Hepatocyte (in vitro differentiated cells): ENCODE data around the gene AAK1. TPM values are rescaled to one million over a fixed set of nuclear protein-coding genes. Genes with fewer than 3 reads are reported as not detected.
"Not testable (repeated sequence)": the region's sequence is repeated elsewhere in the genome, so short reads cannot be mapped to it uniquely, and the experiment has no call there.

ENCODE experiments used
- DNase-seq: peaks from one replicate; pipeline ENCODE4 v3.0.0-alpha.2; 2016; ENCODE audit warnings: low spot score
- H2AFZ ChIP-seq: fragments of 200-600 bp; sonication (generic); 2 replicates; pipeline ENCODE4 v1.6.0; 2016; ENCODE audit warnings: antibody characterized with exemption, mild to moderate bottlenecking
- H3K27ac ChIP-seq: fragments of 200-600 bp; sonication (generic); 2 replicates; pipeline ENCODE4 v1.5.1; 2016; ENCODE audit warnings: mild to moderate bottlenecking
- H3K27me3 ChIP-seq: fragments of 200-600 bp; sonication (generic); 2 replicates; pipeline ENCODE4 v1.6.1; 2016
- H3K36me3 ChIP-seq: fragments of 200-600 bp; sonication (generic); replicated peaks from 2 replicates; pipeline ENCODE4 v1.5.1; 2016; ENCODE audit warnings: low read depth; ENCODE audit not compliant: insufficient read depth
- H3K4me1 ChIP-seq: fragments of 200-600 bp; sonication (generic); 2 replicates; pipeline ENCODE4 v1.5.1; 2016; ENCODE audit warnings: mild to moderate bottlenecking, moderate library complexity; ENCODE audit not compliant: insufficient read depth
- H3K4me2 ChIP-seq: fragments of 200-600 bp; sonication (generic); 2 replicates; pipeline ENCODE4 v1.6.0; 2016
- H3K4me3 ChIP-seq: fragments of 200-600 bp; sonication (generic); 2 replicates; pipeline ENCODE4 v1.5.1; 2016; ENCODE audit warnings: mild to moderate bottlenecking
- H3K79me2 ChIP-seq: fragments of 200-600 bp; sonication (generic); 2 replicates; pipeline ENCODE4 v1.6.0; 2017; ENCODE audit warnings: mild to moderate bottlenecking
- H3K9me2 ChIP-seq: fragments of 200-600 bp; sonication (generic); replicated peaks from 2 replicates; pipeline ENCODE4 v1.6.0; 2017; ENCODE audit warnings: mild to moderate bottlenecking; ENCODE audit not compliant: insufficient read depth
- H3K9me3 ChIP-seq: fragments of 200-600 bp; sonication (generic); 2 replicates; pipeline ENCODE4 v1.5.1; 2016; ENCODE audit warnings: low read depth, mild to moderate bottlenecking
- H4K20me1 ChIP-seq: fragments of 200-600 bp; sonication (generic); 2 replicates; pipeline ENCODE4 v1.6.0; 2016; ENCODE audit warnings: mild to moderate bottlenecking; ENCODE audit not compliant: insufficient read depth, poor library complexity, severe bottlenecking
- EZH2 ChIP-seq: fragments of 200-600 bp; sonication (generic); IDR thresholded peaks from 2 replicates; pipeline ENCODE4 v1.6.1; 2016; ENCODE audit warnings: antibody characterized with exemption, mild to moderate bottlenecking, borderline replicate concordance
- EZH2phosphoT487 ChIP-seq: fragments of 200-600 bp; sonication (generic); IDR thresholded peaks from one replicate; pipeline ENCODE4 v1.6.1; 2018; ENCODE audit warnings: antibody characterized with exemption, mild to moderate bottlenecking, low read depth, moderate library complexity; ENCODE audit not compliant: unreplicated experiment, severe bottlenecking
- WGBS: methylation state at CpG from one replicate; pipeline ENCODE4 v1.1.6; 2016; ENCODE audit warnings: low lambda C conversion rate; ENCODE audit errors: missing lambda C conversion rate; 5-methylcytosine and 5-hydroxymethylcytosine counted together
- polyA plus RNA-seq: library from polyadenylated mRNA; unstranded; fragments of >200 nt; fragmentation: Nextera tagmentation; extraction: Ambion mirVana; gene quantifications from 2 replicates; pipeline ENCODE4 v1.2.1, GENCODE V29; 2016
- total RNA-seq: library from RNA; depleted of rRNA; stranded (reverse); fragments of >200 nt; gene quantifications from 2 replicates; pipeline ENCODE4 v1.2.3, GENCODE V29; 2014
- TF ChIP-seq, protein P1 (sequence below): fragments of 200-600 bp; sonication (generic); IDR thresholded peaks from 2 replicates; pipeline ENCODE4 v1.5.1; 2016; ENCODE audit warnings: antibody characterized with exemption, mild to moderate bottlenecking; ENCODE audit not compliant: poor library complexity

Gene AAK1
- total and polyA plus RNA-seq, 2 experiments from 2014 or later: 30.1 to 30.8 TPM

DNA sequence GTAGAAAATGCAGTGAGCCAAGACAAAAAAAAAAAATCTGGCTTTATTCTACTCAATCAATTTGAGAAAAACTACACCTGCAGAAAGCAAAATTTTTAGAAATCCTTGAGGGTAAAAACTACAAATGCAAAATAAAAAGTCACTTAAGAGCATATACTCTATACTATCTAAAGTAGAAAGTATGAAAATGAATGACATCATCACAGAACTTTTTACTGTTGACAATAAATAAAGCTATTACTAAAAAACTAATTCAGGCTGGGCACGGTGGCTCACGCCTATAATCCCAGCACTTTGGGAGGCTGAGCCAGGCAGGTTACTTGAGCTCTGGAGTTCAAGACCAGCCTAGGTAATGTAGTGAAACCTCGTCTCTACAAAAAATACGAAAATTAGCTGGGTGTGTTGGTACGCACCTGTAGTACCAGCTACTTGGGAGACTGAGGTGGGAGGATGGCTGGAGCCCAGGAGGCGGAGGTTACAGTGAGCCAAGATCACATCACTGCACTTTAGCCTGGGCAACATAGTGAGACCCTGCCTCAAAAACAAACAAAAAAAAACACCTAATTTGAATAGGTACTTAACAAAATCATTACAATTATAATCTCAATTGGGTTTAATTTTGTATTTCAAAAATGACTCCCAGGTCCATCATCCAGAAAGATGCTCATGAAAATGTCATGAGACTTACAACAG, 213.9 kb downstream of the AAK1 start:
- H3K4me3 ChIP-seq: no peak overlapping the region
- no peaks in the 10 kb centered on the region for H3K9me3 ChIP-seq
- no peaks in the 10 kb centered on the region for H3K4me1 ChIP-seq
- H3K79me2 ChIP-seq: peaks cover 27% of the 10 kb centered on the region
- no peaks in the 10 kb centered on the region for H4K20me1 ChIP-seq
- H3K27ac ChIP-seq: no peak overlapping the region
- H3K9me2 ChIP-seq: no peaks in the 10 kb centered on the region
- no peak overlapping the region for H2AFZ ChIP-seq
- H3K4me2 ChIP-seq: no peak overlapping the region
- 97% methylated on average over 6 of the region's 6 CpGs for WGBS
- DNase-seq: no peak
- TF ChIP-seq, protein P1, sequence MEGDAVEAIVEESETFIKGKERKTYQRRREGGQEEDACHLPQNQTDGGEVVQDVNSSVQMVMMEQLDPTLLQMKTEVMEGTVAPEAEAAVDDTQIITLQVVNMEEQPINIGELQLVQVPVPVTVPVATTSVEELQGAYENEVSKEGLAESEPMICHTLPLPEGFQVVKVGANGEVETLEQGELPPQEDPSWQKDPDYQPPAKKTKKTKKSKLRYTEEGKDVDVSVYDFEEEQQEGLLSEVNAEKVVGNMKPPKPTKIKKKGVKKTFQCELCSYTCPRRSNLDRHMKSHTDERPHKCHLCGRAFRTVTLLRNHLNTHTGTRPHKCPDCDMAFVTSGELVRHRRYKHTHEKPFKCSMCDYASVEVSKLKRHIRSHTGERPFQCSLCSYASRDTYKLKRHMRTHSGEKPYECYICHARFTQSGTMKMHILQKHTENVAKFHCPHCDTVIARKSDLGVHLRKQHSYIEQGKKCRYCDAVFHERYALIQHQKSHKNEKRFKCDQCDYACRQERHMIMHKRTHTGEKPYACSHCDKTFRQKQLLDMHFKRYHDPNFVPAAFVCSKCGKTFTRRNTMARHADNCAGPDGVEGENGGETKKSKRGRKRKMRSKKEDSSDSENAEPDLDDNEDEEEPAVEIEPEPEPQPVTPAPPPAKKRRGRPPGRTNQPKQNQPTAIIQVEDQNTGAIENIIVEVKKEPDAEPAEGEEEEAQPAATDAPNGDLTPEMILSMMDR: no peak
- no peak for TF ChIP-seq EZH2
- no peak for TF ChIP-seq EZH2phosphoT487
- no peaks in the 10 kb centered on the region for H3K27me3 ChIP-seq
- no peaks in the 10 kb centered on the region for H3K36me3 ChIP-seq

DNA sequence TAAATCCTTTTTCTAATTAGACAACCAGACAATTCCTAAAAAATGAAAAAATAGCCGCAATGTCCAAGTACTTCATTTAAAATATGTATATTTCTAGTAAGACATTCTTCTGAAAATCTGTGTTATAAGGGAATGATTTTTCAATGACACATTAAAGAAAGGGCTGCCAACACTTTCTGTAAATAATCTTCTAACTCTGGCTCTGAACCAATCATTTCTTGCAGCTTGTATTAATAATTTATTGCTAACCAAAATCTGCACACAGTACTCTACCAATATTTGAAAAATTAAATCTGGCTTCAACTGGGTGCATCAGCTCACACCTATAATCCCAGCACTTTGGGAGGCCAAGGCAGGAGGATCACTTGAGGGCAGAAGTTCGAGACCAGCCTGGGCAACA, 214.6 kb downstream of the AAK1 start:
- H3K27me3 ChIP-seq: no peaks in the 10 kb centered on the region
- DNase-seq: no peak
- no peak overlapping the region for H3K27ac ChIP-seq
- H3K9me3 ChIP-seq: no peaks in the 10 kb centered on the region
- TF ChIP-seq EZH2: no peak
- TF ChIP-seq EZH2phosphoT487: no peak
- TF ChIP-seq, protein P1: no peak
- H3K79me2 ChIP-seq: peaks cover 21% of the 10 kb centered on the region
- no peaks in the 10 kb centered on the region for H3K36me3 ChIP-seq
- WGBS: 97% methylated on average over 2 of the region's 2 CpGs
- H4K20me1 ChIP-seq: no peaks in the 10 kb centered on the region
- no peaks in the 10 kb centered on the region for H3K9me2 ChIP-seq
- no peak overlapping the region for H3K4me3 ChIP-seq
- H2AFZ ChIP-seq: no peak overlapping the region
- no peak overlapping the region for H3K4me2 ChIP-seq
- no peaks in the 10 kb centered on the region for H3K4me1 ChIP-seq

DNA sequence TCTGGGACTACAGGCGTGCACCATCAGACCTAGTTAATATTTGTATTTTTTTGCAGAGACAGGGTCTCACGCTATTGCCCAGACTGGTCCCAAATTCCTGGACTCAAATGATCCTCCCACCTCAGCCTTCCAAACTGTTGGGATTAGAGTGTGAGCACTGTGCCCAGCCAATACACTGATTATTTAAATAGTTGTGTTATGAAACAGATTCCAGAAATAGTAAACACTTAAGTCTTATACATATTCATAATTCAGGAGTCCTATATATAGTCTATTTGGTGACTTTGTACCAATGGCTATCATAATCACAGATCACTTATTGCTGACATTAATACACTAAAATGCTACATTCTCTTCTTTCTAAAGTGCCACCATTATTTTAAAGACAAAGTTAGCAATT, 219.1 kb downstream of the AAK1 start:
- H4K20me1 ChIP-seq: no peaks in the 10 kb centered on the region
- DNase-seq: no peak
- no peak overlapping the region for H3K4me2 ChIP-seq
- WGBS: 97% methylated on average over 2 of the region's 2 CpGs
- no peak overlapping the region for H3K27ac ChIP-seq
- peaks cover 11% of the 10 kb centered on the region for H3K79me2 ChIP-seq
- no peaks in the 10 kb centered on the region for H3K4me1 ChIP-seq
- TF ChIP-seq, protein P1: no peak
- no peak for TF ChIP-seq EZH2phosphoT487
- TF ChIP-seq EZH2: no peak
- H3K36me3 ChIP-seq: no peaks in the 10 kb centered on the region
- no peaks in the 10 kb centered on the region for H3K27me3 ChIP-seq
- H2AFZ ChIP-seq: no peak overlapping the region
- no peak overlapping the region for H3K4me3 ChIP-seq
- no peaks in the 10 kb centered on the region for H3K9me3 ChIP-seq
- H3K9me2 ChIP-seq: no peaks in the 10 kb centered on the region

DNA sequence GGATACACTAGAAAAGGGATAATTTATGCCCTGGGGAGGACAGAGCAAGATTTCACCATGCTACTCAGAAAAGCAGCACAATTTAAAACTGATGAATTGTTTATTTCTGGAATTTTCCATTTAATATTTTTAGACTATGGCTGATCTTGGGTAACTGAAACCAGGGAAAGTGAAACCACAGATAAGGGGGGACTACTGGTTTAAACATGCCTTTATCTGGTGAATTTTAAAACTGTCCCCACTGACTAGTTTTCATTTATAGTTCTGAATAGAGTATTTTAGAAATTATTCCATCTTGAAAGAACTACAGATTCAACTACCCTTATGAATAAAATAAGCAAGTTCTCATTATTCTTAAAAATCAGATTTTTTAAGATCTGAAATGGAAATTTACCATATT, 221.3 kb downstream of the AAK1 start:
- Histone ChIP-seq H3K4me1 (no peaks in the 10 kb centered on the region), H3K79me2 (peaks cover 11% of the 10 kb centered on the region), H3K27ac (no peak overlapping the region), H3K9me3 (no peaks in the 10 kb centered on the region), H3K9me2 (no peaks in the 10 kb centered on the region), H2AFZ (no peak overlapping the region), H3K4me3 (no peak overlapping the region), H4K20me1 (no peaks in the 10 kb centered on the region), H3K36me3 (no peaks in the 10 kb centered on the region), H3K4me2 (no peak overlapping the region), H3K27me3 (no peaks in the 10 kb centered on the region)
- TF ChIP-seq EZH2phosphoT487 (no peak), EZH2 (no peak)
- TF ChIP-seq, protein P1: no peak
- DNase-seq: no peak

DNA sequence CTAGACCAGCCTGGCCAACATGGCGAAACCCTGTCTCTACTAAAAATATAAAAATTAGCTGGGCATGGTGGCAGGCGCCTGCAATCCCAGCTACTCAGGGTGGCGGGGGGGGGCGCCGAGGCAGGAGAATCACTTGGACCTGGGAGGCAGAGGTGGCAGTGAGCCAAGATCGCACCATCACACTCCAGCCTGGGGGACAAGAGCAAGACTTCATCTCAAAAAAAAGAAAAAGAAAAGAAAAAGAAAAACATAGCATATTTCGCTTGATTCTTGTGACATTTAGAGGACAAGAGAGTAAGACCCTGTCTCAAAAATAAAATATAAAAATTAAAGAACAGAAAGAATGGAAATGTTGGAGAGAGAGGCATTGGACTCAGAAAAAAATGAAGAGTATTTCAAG, 224.4 kb downstream of the AAK1 start:
- H3K4me1 ChIP-seq, H3K9me2 ChIP-seq, H3K36me3 ChIP-seq, H3K9me3 ChIP-seq, H3K4me3 ChIP-seq, H2AFZ ChIP-seq, H3K79me2 ChIP-seq, H3K4me2 ChIP-seq, H3K27me3 ChIP-seq, DNase-seq, H3K27ac ChIP-seq, H4K20me1 ChIP-seq: not testable (repeated sequence)
- WGBS: 90% methylated on average over 7 of the region's 7 CpGs
